Adipose tissue (tissue), 3 donors: Measurements from ENCODE around the gene CYP1B1. TPM values are rescaled to one million over a fixed set of nuclear protein-coding genes. Genes with fewer than 3 reads are reported as not detected.
"Not testable (repeated sequence)": the region's sequence is repeated elsewhere in the genome, so short reads cannot be mapped to it uniquely, and the experiment has no call there.

Experiments used
- H3K27ac ChIP-seq: one replicate; pipeline ENCODE4 v1.5.1; 2013; ENCODE audit warnings: low read depth, low read length
- WGBS, 3 donors: extraction: QIAGEN DNeasy Blood & Tissue Kit; methylation state at CpG; one replicate each; pipeline ENCODE4 v1.1.7; 2013; 5-methylcytosine and 5-hydroxymethylcytosine counted together
- polyA plus RNA-seq, 3 donors: library from polyadenylated mRNA; stranded (reverse); fragments of 200-250 nt; gene quantifications; one replicate each; pipeline ENCODE4 v1.2.3, GENCODE V29; 2013
- donor health status: healthy with polysubstance abuse.
- donor health status: Bipolar disorder and iron deficiency.
- donor health status: healthy.

The CYP1B1 gene
- polyA plus RNA-seq, result 100 to 1,000 TPM in 1 of 3 donors, 10 to 100 TPM in 1, 1 to 10 TPM in 1; 1.9 to 144 (median 43.9) TPM

- WGBS, 3 donors, result 4 to 6% (median 4%) methylated on average over 46 of the region's 46 CpGs
- H3K27ac ChIP-seq, result peak within 1 kb of the TSS; percentile 92
Observed at GRCh38 chr2:38075507-38076151, at the start of gene CYP1B1. Gene CYP1B1 (minus strand): TSS chr2:38076151. CDS start chr2:38075388, 763 bp downstream.

- H3K27ac ChIP-seq, result no peak overlapping the region
- 88 to 95% (median 92%) methylated on average over 5 of the region's 5 CpGs for WGBS, 3 donors
Observed at GRCh38 chr2:38125007-38125406, 49.1 kb upstream of the CYP1B1 start.

GRCh38 chr2:38123911-38124310, 48.0 kb upstream of the CYP1B1 start:
- 90 to 95% (median 95%) methylated on average over 1 of the region's 1 CpG for WGBS, 3 donors

GRCh38 chr2:38122344-38122743, 46.4 kb upstream of the CYP1B1 start:
- no peak overlapping the region for H3K27ac ChIP-seq
- 53 to 60% (median 58%) methylated on average over 7 of the region's 7 CpGs for WGBS, 3 donors

More at GRCh38 chr2:38123911-38124310, 48.0 kb upstream of the CYP1B1 start:
- no peak overlapping the region for H3K27ac ChIP-seq

- 72 to 86% (median 85%) methylated on average over 2 of the region's 2 CpGs for WGBS, 3 donors
- H3K27ac ChIP-seq, result no peak overlapping the region
Observed at GRCh38 chr2:38121481-38121880, 45.5 kb upstream of the CYP1B1 start.

- H3K27ac ChIP-seq, result no peak overlapping the region
- 36 to 87% (median 84%) methylated on average over 5 of the region's 5 CpGs for WGBS, 3 donors
Observed at GRCh38 chr2:38120829-38121228, 44.9 kb upstream of the CYP1B1 start.

- H3K27ac ChIP-seq, result no peak overlapping the region
- WGBS, 3 donors, result 71 to 77% (median 76%) methylated on average over 2 of the region's 2 CpGs
Observed at GRCh38 chr2:38120264-38120592, 44.3 kb upstream of the CYP1B1 start.

GRCh38 chr2:38116762-38117161, 40.8 kb upstream of the CYP1B1 start:
- no peak overlapping the region for H3K27ac ChIP-seq
- WGBS, 3 donors, result 74 to 82% (median 79%) methylated on average over 3 of the region's 3 CpGs

- H3K27ac ChIP-seq, result no peak overlapping the region
- 23 to 29% (median 24%) methylated on average over 8 of the region's 8 CpGs for WGBS, 3 donors
Observed at GRCh38 chr2:38115216-38116032, 39.5 kb upstream of the CYP1B1 start.

- H3K27ac ChIP-seq, result no peak overlapping the region
- 59 to 66% (median 64%) methylated on average over 4 of the region's 4 CpGs for WGBS, 3 donors
Observed at GRCh38 chr2:38113981-38114708, 38.2 kb upstream of the CYP1B1 start.

GRCh38 chr2:38113051-38113450, 37.1 kb upstream of the CYP1B1 start:
- WGBS, 3 donors, result 48 to 69% (median 53%) methylated on average over 3 of the region's 3 CpGs
- no peak overlapping the region for H3K27ac ChIP-seq

GRCh38 chr2:38111350-38111749, 35.4 kb upstream of the CYP1B1 start:
- 80 to 92% (median 89%) methylated on average over 4 of the region's 4 CpGs for WGBS, 3 donors

GRCh38 chr2:38109732-38110181, 33.8 kb upstream of the CYP1B1 start:
- 20 to 72% (median 65%) methylated on average over 4 of the region's 4 CpGs for WGBS, 3 donors
- no peak overlapping the region for H3K27ac ChIP-seq

More at GRCh38 chr2:38111350-38111749, 35.4 kb upstream of the CYP1B1 start:
- H3K27ac ChIP-seq, result not testable (repeated sequence)

GRCh38 chr2:38108907-38109731, 33.2 kb upstream of the CYP1B1 start:
- 60 to 84% (median 82%) methylated on average over 11 of the region's 11 CpGs for WGBS, 3 donors
- H3K27ac ChIP-seq, result no peak overlapping the region

GRCh38 chr2:38107738-38108410, 31.9 kb upstream of the CYP1B1 start:
- H3K27ac ChIP-seq, result no peak overlapping the region
- 90 to 95% (median 92%) methylated on average over 17 of the region's 17 CpGs for WGBS, 3 donors

- peak overlapping the region; percentile 40 for H3K27ac ChIP-seq
- WGBS, 3 donors, result 34 to 63% (median 43%) methylated on average over 7 of the region's 7 CpGs
Observed at GRCh38 chr2:38106405-38107094, 30.6 kb upstream of the CYP1B1 start.

GRCh38 chr2:38105922-38106321, 30.0 kb upstream of the CYP1B1 start:
- H3K27ac ChIP-seq, result no peak overlapping the region
- WGBS, 3 donors, result 79 to 84% (median 83%) methylated on average over 7 of the region's 7 CpGs
